HG03097 (cell line): Measurements from ENCODE around the gene TGM2.

Experiments used
- ATAC-seq: cut with Tn5 transposase; IDR thresholded peaks from one replicate; pipeline ENCODE4 v1.9.1; 2021; ENCODE audit not compliant: unreplicated experiment, low FRiP score

Gene TGM2

DNA sequence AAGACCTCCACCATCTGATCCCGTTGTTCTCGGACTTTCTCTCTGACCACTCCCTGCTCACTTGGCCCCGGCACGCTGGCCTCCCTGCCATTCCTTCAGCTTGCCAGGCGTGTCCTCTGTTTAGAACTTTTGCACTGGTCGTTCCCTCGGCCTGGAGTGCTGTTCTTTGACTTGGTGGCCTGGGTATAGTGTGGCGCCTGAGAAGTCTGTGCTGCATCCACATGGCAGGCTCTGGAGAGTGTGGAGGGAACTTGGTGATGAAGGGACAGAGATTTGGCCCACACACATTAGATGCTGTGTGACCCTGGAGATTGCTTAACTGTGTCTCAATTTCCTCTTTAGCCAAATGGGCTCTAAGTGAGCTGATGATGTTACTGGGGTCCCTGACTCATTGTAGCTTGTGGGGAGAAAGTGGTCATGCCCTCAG is 13.0 kb upstream of the TGM2 start:
- no peak for ATAC-seq

DNA sequence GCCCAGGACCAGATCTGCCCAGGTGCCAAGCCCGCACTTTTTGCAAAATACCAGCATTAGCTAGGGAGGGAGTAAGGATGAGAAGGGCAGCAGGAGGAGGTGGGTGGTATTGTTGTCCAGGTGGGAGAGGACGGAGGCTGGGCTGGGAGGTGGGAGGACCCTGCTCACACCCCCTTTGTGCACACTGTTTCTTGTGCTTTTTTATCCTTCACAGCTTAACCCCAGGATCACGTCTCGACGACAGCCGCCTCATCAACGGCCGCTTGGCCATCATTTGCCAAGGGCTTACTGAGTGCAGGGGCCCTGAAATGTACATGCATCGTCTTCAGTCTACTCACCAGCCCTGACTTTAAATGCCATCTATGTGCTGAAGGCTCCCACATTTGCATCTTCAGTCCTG is 12.1 kb upstream of the TGM2 start:
- ATAC-seq: no peak

DNA sequence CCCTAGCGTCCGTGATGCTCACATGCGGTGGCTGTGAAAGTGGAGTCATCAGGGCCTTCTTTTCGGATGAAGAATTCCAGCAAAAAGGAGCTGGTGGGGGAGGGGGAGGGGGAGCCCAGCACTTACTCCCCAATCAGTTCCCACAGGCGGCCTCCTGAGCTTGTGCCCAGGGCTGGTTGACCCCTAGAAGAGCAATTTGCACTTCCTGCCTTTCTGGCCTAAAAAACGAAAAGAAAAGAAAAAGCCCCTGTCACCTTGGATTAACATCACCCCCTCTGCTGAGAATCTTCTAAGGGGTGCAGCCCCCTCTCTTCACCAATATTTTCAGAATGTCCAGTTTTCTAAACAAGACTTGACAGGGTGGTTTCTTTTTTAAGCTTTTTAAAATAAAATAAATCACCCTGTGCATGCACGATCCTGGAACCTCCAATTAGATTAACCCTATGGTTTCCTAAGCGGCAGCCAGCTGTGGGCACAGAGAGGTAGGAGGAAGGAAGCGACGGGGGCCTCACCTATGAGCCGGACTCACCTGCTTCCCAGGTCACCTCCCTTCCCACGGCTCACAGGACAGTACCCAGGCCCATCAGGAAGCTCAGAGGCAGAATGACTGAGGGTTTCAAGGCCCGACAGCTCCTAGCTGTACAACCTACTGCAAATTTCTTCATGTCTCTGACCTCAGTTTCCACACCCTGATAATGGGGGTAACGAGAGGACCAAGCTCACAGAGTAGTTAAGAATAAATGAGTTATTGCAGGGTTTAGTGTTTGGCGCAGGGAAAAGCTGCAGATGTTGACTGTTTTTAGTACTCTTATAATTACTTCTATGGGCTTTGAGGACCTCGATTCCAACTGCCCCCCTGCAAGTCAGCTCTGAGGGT is 10.5 kb upstream of the TGM2 start:
- no peak for ATAC-seq

DNA sequence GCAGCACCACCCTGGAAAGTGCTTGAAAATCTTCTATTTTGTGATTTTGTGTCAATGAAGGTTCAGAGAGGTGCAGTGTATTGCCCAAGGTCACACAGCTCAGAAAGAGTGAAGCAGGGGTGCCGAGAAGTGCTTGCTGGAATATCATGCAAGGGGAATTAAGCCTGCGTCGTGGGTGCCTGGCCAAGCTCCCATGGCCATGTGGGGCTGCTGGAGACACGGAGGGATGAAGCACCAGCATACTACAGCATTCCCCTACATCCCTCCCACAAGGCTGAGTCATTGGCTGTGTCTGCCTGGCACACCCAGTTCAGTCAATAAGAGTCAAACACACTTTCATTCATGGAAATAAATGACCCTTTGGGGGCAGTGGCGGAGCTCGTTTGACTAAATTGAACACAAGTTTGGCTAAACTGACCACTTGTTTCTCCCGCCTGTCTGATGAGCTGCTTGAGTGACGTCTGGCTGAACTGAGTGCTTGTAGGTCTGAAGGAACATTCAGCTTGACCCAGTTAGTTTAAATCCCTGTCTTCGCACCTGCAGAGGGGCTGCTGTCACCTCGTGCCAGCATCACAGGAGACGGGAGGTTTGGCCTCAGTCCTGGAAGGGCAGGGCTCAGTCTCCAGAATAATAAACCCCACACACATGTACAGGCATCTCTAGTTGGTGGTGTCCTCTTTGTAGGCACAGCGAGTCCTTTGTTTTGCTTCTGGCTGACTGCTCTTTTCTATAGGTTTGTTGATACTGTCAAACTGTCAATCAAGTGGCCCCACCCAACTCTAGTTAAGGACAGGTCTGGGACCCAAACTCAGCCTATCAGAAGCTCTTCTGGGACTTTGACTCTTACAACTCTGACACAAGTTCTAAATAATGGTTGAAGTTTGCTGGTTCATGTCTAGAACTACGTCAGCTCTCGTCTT is 8.4 kb upstream of the TGM2 start:
- ATAC-seq: no peak

DNA sequence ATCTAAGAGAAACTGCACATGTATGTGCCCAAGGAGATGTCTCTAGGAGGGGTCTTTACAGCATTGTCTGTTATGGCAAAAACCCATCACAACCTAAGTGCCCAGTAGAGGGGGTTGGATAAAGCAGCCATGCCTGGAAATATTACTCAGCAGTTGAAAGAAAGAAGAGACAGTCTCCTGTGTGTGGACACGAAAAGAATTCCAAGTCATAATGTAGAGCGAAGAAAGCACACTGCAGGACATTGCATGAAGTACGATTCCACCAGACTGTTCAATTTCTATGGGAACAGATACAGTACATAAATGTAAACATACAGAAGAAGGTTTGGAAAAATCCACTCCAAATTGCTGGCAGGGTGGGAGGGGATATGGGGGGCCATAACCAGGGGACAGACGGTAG is 7.3 kb upstream of the TGM2 start:
- no peak for ATAC-seq

DNA sequence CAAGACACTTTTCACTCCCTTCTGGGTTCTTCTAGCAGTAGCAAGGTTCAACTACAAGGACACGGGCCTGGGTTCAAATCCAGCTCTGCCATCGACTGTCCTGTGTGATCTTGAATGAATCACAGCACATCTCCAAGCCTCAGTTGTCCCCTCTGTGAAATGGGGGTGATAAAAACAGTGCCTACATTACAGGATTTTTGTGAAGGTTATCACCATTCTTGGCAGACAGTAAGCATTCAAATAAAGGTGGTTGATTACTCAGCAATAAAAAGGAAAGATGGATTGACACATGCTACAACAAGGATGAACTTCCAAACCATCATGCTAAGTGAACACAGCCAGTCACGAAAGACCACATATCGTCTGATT is 6.6 kb upstream of the TGM2 start:
- no peak for ATAC-seq

DNA sequence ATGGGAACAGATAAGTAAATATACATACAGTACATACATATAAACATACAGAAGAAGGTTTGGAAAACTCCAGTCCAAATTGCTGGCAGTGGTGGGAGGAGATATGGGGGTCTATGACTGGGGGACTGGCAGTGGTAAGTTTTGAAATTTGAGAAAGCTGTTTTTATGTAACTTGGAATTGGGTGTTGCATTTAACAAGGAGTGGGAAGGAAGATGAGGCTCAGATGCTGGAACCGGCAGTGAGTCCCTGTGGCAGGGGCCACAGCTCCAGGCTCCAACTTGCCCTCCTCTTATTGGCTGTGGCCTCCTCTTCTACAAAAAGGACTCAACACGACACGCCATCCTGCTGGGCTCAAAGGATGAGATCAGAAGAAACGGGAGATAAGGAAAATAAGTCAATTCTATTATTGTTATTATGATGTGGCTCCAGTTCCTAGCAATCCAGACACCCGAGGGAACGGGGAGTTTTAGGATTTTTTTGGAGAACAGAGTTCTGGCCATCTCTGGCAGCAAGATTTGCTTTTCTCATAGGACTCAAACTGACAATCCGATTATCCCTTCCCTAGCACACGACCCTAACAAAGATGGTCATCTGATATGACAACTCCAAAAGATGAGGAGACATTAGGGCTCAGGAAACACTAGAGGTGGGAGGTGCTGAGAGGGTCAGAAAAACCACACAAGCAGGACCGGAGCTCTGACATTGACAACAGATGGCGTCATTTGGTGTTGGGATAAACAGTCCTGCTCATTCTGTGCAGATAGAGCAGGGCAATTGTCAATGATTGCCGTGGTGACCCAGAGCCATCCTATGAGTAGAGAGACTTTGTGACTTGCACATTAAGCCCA is 6.0 kb upstream of the TGM2 start:
- no peak for ATAC-seq

DNA sequence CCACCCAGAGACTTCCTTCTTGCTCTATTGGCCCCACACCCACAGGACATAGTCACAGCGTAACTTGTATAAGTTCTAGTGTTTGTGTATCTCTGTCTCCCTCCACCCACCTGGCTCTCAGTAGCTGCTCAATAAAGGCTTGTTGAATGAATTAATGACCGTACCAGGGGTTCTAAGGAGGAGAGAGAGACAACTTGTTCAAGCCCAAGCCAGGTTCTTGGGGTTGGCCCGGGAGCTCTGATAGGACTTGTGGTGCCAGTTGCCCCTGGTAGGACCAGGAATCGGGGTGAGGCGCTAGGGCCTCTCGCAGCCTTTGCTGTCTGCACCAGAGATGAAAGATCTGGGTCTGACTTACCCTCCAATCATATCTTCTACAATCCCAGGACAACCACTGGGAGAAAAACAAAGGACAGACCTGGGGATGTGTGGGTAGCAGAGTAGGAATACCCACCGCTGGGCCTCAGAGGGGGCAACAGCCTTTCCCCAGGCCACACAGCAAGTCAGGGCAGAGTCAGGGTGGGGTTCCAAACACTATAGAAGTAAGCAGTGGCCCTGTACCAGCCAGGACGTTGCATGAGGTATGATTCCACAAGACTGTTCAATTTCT is 5.3 kb upstream of the TGM2 start:
- ATAC-seq: no peak

DNA sequence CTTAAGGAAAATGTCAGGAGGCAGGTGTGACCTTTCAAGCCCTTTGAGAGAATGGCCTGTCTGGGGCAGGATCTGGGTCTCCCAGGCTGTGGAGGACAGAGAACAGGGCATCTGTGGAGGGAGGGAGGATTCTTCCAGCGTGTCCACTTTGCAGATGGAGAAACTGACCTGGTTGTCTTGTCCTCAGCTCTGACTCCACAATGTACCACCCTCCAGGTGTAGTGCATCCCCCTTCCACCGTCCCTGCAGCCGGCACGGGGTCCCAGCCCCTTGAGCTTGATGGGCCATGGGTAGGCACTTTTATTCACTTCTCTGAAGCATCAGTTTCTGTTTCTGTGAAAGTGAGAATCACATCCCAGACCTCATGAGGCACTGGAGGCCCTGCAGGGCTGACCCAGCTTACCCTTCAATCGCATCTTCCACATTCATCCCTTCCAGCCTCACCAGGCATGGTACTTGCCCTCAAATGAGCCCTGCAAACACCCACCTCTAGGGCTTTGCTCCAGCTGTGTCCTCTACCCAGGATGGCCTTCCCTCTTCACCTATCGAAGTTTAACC is 4.6 kb upstream of the TGM2 start:
- ATAC-seq: no peak

DNA sequence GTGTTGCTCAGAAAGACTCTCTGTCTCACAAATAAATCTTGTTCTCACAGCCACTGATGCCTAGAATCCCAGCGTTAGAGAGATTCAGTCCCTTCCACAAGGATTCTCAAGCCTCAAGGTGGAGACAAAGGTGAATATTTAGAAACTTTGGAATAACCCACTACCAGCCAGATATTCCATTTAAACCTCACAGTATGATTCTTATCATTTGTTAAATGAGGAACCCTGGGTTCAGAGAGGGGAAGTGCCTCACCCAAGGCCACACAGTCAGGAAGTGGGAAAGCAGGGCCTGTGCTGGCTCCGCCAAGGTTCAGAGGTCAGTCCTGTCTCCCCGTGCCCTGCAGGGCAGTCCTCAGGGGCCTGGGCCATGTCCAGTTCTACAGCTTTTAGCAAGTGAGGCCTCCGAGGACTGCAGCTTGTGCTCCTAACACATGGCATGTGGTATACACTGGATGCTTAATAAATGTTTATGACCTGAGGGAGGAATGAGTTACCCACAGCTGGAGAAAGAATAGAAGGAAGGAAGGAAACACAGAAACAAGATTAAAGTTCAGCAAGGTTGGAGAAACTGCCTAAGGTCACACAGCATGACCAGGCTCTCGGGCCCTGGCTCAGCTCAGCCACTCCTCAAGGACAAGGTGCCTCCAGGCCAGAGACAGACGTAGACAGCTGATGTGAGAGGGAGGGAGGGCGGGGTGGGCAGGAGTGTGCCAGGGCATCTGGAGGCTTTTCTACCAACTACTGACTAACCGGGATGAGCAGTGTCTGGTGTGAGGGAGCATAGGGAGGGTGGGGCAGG is 3.9 kb upstream of the TGM2 start:
- no peak for ATAC-seq

DNA sequence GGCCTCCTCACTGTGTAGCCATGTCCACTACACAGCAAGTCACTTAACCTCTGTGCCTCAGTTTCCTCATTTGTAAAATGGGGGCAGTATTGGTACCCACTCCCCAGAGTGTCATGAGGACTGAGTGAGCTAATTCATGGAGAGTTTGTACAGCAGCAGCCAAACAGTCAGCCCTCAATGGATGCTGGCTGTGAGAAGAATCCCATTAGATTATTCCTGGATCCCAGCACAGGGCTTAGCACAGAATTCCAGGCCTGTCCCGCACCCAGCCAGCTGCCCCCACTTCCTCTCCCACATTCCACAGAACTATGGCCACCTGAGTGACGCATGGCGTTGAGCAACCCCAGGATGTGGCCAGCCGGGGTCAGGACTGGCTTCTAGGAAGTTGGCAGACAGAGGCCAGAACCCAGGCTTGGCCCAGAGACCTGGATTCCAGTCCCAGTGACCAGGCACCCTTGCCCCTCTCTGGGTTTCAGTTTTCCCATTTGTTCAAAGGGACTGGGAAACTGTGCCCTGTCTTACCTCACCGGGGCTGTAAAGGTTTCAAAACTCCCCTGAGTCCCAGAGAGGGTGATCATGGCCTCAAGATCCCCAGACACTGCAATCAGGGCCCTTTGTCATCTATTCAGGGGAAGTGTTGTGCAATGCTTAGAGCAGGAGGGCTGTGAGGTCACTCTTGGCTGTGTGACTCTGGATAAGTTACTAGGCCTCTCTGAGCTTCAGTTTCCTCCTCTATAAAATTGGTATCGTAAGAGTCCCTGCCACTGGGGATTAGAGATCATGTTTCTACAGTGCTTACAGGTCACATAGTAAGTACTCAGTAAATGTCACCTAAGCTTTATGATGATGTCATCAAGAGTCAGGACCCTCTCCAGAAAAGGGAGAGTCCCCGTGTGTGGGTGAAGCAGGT is 3.0 kb upstream of the TGM2 start:
- no peak for ATAC-seq

DNA sequence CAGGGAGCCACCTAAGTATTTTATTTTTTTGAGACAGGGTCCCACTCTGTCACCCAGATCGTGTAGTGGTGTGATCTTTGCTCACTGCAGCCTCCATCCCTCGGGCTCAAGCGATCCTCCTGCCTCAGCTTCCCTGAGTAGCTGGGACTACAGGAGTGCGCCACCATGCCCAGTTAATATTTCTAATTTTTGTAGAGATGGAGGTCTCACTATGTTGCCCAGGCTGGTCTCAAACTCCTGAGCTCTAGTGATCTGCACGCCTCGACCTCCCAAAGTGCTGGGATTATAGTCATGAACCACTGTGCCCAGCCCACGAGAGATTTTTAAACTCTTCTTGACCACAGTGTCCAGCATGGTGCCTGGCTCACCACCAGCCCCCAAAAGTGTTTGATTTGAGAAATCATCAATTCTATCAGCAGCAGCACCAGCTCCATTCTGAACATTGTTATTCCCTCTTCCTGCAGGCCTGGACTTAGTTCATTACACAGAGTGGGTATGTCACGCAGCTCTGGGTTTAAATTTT is 2.3 kb upstream of the TGM2 start:
- ATAC-seq: no peak

DNA sequence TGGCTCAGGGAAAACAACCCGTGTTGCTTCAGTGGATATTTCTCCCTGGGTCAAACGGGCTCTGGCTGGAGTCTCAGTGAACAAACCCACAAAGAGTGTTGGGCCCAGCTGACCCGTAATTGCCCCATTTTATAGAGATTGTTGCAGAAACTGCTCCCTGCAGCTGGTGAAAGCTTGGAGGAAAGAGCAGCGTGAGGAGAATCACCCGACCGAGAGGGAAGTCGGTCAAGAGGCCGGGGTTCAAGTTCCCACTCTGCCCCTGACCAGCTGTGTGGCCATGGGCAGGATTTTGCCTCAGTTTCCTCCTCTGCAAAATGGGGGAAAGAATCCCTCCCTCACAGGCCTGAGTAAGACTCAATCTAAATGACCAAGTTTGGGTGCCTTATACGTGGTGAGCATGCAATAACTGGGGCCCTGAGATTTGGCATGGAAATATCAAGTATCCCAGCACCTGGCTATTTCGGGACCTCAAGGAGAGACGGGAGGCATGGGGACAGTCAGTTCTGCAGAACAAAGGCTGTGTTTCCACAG is 1.7 kb upstream of the TGM2 start:
- no peak for ATAC-seq

DNA sequence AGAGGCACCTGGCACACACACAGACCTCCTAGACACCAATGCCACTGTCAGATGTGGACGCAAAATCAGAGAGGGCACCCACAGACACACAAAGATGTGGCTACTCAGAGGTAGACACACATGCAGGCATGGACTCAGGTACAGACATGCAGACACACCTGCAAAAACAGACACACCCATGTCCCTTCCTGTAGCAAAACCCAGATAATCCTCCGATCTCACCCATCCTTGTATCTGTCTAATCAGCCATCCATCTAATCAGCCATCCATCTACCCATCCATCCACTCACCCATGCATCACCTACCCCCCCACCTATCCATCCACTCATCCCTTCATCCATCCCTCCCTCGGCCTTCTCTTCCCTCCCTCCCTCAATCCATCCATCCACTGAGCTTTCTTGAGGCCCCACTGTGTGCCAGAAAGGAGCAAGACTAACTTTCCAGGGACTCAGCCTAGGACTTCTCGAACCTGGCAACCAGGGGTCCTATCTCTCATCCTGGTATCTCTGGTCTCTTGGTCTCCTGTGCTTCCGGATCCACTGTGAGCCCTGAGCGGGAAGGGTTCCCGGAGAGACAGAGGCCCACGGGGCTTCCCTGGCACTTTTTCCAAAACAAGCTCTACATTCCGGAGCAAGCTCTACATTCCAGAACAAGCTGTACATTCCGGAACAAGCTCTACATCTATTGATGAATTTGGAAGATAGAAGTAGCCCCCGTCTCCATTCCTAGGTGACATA is 1.1 kb upstream of the TGM2 start:
- no peak for ATAC-seq

DNA sequence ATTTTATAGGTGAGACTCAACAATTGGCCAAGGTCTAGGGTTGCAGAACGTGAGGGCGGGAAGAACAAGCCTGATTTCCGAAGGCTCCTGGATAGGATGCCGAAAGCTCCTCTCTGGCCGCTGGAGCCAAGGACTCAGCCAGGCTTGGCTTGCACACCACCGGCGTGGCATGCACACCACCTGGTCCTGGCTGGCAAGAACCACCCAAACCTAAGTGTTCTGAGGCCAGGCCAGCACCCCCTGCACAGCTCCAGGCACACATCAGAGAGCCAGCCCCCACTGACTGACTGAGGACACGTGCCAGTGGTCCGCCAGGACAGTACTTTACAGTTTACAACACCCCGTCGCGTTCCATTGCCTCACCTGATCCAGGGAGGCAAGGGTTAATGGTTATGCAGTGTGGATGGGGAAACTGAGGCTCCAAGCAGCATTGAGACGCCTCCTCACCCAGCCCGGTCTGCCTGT is 414 bp downstream of the TGM2 start:
- no peak for ATAC-seq

DNA sequence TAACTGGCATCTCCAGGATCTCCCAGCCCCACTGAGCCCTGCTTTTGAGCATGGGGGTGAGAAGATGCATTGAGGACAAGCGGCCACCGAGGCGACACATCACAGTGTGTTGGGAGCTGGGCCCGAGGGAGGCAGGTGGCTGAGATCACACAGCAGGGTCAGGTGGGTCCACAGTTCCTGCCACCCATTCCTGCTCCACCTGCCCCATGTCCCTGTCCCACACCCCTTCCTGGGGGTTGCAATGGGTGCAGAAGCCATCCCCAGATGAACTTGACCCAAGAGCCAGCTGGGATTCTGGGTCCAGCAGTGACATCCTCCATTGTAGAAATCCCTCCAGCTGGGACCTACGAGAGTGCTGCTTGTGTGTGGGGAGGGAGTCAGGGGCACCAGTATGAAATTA is 1.0 kb downstream of the TGM2 start:
- ATAC-seq: no peak
